NCI-H526 treated with DMSO at 0.1 percent for 48 hours (cell line): Measurements from ENCODE around the gene LBHD2.
"Not testable (repeated sequence)": the region's sequence is repeated elsewhere in the genome, so short reads cannot be mapped to it uniquely, and the experiment has no call there.

Source experiments
- DNase-seq: peaks from one replicate; lab custom pipeline; 2025; lab: John Stamatoyannopoulos, UW

LBHD2 gene

DNA sequence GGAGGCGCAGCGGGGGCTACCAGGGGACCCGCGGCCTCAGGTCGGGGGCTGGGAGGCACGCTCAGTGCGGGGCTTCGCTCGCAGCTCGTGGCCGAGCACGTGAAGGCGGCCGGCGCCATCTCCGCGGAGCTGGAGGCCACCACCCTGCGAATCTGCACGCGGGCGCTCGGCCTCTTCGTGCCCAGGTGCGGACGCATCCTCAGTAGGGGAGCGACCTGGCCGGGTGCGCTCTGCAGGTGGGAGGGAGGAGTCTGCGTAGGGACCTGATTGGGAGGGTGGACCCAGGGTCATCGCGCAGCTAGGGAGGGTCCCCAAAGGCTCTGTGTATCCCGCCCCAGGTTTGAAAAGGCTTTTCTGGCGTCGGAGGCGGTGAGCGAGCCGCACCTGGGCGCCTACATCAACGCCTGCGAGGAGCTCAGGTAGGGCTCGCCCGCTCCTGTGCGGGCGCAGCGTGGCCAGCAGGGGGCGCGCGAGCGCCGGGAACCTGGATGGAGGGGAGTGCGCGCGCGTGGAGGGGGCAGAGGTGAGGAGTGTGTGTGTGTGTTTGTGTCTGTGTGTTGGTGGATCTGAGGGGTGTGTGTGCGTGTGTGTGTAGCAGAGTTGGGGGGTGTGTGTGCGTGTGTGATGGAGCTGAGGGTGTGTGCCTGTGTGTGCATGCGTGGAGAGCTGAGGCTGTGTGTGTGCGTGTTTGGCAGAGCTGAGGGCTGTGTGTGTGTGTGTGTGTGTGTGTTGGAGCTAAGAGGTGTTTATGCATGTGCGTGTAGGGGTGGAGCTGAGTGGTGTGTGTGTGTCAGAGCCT lies 20.8 kb downstream of the LBHD2 start:
- DNase-seq: peak; percentile 62

DNA sequence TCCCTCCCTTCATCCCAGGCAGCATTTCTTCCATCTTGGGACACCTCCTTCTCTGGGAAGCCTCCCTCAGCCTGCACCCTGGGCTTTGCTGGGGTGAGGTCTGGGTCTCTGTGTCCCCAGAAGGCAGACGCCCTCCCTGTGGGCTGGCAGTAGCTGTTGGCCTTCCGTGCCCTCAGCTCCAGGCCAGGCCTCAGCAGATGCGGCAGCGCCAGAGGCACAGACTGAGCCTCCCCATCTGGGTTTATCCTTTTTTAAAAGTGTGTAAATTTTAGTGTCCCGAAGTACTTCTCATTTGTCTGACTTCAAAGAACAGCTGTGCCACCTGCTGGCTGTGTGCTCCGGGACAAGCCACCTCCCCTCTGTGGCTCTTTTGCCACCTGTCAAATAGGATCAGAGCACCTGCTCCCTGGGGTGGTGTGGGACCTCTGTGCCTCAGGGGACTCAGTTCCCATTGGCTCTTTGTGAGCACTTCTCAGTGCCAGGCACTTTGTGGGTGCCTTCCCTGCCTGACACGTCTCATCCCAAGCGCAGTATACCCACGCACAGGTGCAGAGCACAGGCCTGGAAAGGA lies 21.7 kb downstream of the LBHD2 start:
- DNase-seq: peak; percentile 26

DNA sequence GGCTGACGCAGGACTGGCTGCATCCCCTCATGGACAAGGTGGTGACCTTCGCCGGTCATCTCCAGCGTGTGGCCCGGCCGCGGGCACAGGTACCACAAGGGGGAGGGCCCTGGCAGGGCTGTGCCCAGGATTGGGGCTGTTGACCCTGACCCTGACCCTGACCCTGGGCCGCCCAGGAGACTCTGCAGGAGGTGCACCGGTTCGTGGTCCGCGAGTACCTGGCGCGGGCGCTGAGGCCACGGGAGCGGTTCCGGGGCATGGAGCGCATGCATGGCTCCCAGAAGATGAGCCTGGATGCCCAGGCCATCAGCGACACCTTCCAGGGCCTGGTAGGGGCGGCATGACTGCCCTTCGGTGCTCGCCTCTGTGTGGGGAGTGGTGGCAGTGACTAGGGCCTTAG lies 23.4 kb downstream of the LBHD2 start:
- no peak for DNase-seq

DNA sequence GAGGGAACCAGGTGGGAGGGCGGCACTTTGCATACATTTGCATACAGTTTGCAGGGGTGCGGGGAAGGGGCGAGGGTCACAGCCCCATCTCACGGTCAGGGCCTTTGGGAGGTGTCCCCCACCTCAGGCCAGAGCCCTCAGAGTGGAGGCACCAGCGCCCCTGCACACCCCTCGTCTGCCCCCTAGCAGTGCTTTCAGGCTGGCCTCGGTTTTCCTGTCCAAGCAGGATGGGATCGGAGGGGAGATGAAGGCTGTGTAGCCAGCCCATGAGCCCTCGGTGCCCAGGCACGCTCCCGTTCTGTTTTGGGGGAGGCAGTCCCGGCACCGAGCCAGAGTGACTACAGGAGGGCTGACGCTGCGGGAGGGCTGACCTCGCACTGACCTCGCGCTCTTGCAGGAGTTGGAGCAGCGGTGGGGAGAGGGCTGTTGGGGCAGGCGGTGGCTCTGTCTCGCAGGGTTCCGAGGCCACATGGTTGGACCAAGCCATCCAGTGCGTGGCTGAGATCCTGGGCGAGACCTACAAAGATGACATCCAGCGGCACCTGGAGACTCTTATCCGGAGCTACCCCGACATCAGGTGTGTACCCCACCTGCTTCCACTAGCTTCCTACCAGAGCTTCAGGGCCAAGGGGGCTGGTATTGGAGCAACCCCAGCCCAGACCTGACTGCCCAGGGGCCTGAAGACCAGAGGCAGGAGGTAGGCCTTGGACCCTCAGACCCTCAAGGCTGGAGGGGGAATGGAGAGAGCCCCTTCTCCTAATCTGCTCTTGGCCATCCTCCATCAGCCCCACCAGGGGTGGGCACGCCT lies 24.1 kb downstream of the LBHD2 start:
- DNase-seq: no peak

DNA sequence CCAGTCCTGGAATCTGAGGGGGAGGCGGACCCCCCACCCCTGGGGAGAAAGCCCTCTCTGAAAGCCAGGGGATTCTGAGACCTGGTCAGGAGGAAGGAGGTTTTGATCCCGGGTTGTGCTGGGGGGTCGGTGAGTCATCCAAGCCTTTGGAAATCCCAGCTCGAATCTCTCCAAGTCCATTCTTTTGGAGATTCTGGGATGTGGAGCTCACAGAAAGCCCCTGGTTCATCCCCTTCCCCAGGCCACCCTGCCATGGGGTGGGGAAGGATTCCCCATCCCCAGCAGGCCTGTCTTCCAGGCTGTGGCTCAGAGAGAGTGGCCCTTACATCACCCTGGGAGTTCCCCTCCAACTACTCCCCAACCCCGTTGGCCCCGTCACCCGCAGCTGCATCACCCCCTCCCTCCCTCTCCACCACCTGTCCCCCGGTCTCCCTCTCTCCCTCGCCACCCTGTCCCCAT lies 24.8 kb downstream of the LBHD2 start:
- DNase-seq: no peak

DNA sequence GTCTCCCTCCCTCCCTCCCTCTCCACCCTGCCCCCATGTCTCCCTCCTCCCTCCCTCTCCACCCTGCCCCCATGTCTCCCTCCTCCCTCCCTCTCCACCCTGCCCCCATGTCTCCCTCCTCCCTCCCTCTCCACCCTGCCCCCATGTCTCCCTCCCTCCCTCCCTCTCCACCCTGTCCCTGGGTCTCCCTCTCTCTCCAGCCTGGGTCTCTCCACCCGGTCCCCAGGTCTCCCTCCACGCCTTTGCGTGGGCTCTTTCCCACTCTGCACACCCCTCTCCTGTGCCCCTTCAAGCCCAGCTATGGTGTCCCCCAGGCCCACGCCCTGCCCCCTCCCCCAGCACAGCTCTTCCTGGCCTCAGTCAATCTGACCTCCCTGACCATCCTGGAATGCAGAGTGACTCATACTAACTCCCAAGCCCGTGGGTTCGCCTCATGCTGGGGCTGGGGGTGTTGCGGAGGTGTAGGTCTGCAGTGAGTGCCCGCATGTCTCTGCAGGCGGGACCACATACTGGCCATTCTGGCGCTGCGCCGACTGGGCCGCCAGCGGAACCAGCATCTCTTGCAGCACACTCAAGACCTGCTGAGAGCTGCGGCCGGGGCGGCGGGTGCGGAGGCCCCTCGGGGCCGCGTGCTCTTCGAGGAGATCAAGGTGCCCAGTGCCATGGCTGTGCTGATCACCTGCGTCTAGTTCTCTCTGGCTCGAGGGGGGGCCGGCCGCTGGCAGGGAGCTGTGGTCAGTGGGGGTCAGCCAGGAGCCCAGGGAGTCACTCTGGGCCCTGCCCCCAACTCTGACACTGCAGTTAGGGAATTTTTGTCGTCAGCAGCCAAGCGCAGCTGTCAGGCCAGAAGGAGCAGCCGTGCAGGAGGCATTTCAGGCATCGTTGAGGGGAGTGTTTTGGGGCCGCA lies 25.8 kb downstream of the LBHD2 start:
- no peak for DNase-seq

DNA sequence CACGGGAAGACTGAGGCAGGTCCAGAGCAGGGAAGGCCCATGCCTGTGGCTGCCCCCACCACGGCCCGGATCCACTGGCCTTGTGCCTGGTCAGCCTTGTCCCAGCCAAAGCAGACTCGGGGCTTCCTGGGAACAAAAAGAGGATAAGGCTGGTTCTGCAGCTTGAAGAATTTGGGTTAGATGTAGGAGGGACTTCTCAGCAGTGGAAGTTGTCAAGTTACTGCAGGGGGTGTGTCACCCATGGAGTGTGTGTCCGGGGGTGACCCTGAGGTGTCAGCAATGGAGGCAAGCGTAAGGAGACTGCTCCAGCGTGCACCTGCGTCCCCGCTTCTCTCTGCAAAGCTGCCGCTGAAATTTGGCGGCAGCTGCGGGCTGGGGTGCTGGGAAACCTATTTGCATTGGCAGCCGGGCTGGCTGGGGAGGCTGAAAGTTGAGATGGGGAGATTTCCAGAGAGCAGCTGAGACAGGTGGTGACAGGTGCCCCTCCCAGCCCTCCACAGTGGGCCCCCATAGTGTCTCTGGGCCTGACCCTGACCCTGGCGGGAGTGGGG lies 26.7 kb downstream of the LBHD2 start:
- DNase-seq: peak; percentile 62

DNA sequence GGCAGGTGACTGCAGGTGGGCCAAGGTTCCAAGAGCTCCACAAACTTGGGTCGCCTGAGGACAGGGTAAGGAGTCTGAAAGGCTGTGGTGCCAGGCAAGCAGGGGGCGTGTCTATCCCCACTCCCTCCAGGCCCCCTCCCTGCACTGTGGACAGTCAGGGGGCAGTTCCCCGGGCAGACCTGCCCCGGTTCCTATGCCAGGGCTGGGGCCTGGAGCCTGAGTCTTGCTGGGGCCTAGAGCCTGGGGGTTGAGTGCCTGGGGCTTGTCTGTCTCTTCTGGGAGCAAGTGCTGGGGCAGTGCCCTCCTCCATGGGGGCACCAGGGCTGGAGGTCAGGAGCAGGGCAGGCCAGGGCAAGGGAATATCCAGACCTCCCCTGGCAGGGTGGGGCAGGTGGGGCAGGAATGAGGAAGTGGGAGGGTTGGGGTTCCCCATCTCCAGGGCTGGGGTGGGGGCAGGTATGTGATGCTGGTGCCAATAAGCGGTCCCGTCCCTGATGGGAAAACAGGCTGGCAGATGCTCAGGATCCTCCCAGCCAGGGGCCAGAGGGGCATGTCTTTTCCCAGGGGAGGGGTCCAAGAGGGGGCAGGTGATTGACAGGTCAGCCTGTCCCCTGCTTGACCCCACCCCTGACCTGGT lies 27.3 kb downstream of the LBHD2 start:
- peak; percentile 62 for DNase-seq

DNA sequence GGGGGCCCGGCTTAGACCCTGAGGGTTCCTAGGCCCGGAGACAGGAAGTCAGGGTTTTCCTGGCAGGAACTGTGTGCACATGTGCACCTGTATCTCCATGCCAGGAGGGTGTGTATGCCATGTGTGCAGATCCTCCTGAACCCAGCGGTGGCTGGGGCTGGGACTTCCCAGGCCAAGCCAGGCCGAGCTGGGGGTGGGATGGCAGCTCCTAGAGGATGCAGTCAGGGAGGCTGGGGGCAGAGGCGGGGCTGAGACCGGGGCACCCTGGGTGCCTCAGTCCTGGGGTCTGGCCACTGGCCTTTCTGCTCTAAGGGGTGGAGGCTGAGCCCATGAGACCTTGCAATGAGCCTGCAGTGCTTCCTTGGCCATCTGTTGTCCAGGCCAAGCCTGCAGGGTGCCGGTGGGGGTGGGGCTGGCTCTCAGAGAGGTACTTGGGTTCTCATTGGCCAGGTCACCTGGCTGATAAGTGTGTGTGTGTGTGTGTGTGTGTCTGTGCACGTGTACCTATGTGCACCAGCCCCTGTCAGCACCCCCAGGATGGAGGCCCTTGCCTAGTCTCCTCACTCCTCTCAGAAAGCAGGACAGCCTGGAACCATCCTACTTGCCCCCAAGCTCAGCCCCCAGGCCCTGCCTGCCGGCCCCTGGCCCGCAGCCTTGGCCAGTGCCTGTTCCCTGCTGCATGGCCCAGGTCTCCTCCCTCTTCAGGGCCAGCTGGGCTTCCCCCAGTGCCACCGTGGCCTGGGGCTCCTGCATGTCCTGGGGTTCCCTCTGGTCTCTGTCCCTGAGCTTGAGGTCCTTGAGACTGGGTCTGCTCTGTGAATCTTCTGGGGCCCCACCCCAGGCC lies 28.6 kb downstream of the LBHD2 start:
- DNase-seq: no peak

DNA sequence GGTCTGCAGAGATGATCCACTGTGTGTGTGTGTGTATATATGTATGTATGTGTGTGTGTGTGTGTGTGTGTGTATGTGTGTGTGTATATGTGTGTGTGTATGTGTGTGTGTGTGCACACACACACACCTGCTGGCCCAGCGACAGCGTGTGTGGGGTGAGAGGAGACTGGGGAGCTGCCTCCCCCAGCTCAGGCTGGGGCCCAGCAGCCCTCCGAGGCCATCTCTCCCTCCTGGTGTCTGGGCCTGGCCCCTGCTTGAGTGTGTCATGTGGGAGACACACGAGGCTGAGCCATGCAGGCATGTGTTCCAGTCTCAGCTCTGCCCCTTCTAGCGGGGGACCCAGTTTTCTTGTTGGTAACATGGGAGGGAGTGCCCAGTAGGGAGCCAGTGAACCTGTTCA lies 29.3 kb downstream of the LBHD2 start:
- DNase-seq: no peak

DNA sequence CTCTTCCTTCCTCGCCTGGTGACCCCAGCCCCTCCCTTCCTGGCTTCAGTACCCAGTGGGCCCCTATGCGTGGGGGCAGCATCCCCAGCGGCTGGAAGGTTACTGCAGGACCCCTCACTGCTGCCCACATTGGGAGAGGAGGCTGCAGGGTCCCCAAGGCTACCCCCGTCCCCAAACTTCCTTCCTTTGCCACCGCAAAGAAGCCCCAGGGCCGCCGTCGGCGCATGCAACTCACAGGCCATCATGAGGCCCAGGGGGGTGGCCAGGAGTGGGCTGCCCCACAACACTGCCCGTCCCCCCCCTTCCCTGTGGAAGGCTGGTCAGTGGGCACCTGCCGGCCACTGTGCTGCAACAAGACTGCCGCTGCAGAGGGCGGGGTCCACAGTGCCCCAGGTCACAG lies 29.8 kb downstream of the LBHD2 start:
- DNase-seq: no peak

DNA sequence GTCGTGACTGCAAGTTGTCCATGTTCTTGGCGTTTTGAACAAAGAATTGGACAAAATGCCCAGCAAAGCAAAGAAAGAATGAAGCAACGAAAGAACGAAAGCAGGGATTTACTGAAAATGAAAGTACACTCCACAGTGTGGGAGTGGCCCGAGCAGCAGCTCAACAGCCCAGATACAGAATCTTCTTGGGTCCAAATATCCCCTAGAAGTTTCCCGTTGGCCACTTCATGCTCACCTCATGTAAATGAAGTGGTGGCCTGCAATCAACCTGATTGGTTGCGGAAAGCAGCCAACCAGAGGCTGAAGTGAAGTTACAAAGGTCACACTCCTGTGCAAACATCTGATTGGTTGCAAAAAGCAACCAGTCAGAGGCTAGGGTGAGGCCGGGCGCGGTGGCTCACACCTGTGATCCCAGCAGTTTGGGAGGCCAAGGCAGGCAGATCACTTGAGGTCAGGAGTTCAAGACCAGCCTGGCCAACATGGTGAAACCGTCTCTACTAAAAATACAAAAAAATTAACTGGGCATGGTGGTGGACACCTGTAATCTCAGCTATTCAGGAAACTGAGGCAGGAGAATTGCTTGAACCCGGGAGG lies 31.2 kb downstream of the LBHD2 start:
- DNase-seq: not testable (repeated sequence)

DNA sequence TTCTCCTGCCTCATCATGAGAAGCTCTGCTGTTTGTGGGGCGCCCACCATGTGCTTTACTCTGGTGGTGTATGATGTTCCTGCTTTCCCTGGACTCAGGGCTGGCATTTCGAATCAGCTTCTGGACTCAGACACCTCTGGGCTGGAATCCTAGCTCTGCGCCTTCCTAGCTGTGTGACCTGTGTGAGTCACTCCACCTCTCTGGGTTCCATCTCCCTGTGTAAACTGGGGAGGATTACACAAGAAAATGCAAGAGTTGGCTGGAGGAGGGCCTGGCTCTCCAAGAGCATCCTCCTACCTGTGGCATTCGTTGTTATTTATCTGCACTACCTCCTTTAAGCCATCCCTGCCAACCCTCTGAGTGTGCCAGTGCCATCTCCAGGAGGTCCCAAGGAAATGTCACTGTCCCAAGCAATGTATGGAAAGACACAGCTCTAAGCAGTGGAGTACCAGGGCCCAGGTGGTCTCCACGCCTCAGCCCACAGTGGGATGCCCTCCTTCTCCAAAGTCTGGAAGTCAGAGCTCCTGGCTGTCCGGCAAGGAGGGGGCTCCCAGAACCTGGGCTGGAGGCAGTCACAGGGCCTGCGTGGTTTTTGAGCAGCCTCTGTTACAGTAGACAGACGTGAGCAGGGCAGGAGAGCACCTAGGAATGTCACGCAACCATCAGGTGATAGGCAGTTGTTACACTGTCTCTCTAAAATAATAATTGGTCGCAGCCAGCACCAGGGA lies 32.0 kb downstream of the LBHD2 start:
- no peak for DNase-seq

DNA sequence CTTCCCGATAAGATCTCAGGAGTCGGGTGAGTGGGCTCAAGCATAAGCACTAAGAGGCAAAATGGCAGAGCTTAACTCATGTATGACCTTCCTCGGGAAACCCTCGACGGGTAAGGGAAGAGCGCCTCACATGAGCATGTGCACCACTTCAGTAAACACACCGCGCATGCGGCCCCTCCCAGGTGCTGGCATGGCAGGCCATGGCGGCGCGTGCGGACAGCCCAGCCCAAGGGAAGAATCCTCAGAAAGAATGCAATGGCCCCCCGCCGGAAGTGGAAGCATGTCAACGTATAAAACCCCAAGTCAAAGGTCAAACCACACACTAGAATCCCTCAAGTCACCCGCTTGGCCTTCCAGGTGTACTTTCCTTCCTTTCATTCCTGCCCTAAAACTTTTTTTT lies 32.6 kb downstream of the LBHD2 start:
- no peak for DNase-seq

DNA sequence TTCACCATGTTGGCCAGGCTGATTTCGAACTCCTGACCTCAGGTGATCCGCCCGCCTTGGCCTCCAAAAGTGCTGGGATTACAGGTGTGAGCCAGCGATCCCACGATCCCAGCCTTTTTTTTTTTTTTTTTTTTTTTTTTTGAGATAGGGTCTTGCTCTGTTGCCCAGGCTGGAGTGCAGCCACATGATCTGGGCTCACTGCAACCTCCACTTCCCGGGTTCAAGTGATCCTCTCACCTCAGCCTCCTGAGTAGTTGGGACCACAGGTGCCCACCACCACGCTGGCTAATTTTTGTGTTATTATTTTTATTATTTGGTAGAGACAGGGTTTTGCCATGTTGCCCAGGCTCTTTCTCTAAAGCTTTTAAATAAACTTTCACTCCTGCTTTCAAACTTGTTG lies 33.5 kb downstream of the LBHD2 start:
- not testable (repeated sequence) for DNase-seq

DNA sequence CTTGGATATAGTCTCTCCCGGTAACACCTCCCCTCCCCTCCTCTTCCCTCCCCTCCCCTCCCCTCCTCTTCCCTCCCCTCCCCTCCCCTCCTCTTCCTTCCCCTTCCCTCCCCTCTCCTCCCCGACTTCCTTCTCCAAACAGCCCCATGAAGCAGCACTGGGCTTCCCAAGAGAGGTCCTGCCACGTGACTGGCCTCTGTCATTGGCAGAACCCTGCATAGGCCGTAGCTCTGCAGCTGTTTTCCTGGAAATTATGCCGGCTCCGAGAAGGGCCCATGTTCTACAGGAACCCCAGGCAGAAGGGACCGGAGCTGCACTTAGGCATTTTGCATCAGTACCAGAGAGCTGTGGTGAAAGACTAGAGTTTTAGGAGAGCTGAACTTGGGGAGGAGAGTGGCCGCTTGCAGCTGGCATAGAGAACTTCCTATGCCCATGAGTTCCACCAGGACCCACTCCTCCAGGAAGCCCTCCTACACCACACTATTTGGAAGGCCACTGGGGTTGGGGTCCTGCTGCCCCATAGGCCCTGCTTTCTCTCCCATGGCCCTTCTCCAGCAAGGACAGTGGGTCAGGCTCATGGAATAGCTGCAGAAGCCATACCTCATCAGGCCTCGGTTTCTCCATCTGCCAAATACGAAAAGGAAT lies 34.1 kb downstream of the LBHD2 start:
- DNase-seq: no peak

DNA sequence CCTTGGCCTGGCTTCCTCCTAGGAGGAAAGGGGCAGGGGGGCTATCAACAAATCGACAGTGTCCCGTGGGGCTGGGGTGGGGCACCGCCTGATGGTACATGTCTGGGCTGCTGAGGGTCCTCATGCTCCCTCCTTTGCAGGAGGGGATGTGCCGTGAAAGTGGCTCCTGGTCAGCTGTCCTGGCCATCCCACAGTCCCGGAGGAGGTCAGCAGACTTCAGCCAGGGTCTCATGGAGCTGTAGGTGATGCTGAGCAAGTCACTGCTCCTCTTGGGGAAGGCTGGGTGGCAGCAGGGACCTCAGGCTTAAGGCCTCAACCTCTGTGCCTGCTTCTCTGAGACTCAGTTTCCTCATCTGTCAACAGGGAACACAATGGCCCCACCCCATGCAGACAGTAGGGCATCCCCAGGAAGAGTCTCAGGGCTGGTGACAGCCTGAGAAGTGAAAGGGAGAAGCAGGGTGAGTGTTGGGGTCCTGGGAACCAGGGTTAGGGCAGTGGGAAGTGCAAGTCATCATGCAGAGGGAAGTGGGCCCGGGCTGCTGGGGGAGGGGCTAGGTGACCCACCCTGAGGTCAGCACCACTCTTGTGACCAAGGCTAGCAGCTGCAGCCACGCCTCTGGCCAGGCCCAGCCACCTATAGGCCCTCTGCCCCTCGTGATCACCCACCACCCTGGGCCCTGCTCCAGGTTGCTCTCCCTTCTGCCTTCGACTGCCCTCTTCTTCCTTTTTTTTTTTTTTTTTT lies 34.8 kb downstream of the LBHD2 start:
- DNase-seq: no peak

DNA sequence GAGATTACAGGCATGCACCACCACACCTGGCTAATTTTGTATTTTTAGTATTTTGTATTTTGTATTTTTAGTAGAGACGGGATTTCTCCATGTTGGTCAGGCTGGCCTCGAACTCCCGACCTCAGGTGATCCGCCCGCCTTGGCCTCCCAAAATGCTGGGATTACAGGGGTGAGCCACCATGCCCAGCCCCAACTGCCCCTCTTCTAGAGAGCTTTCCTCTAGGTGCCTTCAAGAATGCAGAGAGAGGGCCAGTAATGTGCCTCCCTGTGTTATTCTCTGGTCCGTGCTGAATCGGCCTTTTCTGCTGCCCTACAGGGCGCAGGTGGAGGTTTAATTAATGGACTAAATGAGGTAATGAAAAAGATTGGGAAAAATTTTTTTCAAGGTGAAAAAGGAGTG lies 35.5 kb downstream of the LBHD2 start:
- DNase-seq: not testable (repeated sequence)
